Sciatic nerve (tissue), 2 donors: ENCODE results near the gene LRRC52. TPM values are rescaled to one million over a fixed set of nuclear protein-coding genes. Genes with fewer than 3 reads are reported as not detected.
"Not testable (repeated sequence)": the region's sequence is repeated elsewhere in the genome, so short reads cannot be mapped to it uniquely, and the experiment has no call there.

ENCODE experiments used
- ATAC-seq: fragments of 200-7000 bp; cut with Tn5 transposase; one replicate; pipeline ENCODE4 v1.9.1; 2020; ENCODE audit warnings: mild to moderate bottlenecking, moderate library complexity
- DNase-seq: peaks from one replicate; pipeline ENCODE4 v3.0.0-alpha.2; 2020; ENCODE audit warnings: low spot score
- intact Hi-C: fragments of 100-400 bp; cut with DNase I; formaldehyde crosslinking; loops from one replicate; pipeline ENCODE4 v1.14.2; 2022
- total RNA-seq: library from RNA; stranded (reverse); fragmentation: NEBNext Ultra II Directional; extraction: Animal tissue kit (Norgen Biotek cat#: 25700); gene quantifications from one replicate; pipeline ENCODE4 v1.2.1, GENCODE V29; 2021
- donor health status: DM: no; HTN: no; CAD: no.
- donor health status: DM: no; HTN: no; CAD: no.

Gene LRRC52
- total RNA-seq, 1 donor from 2014 or later: not detected

GRCh38 chr1:165575468-165576099, 31.8 kb downstream of the LRRC52 start:
- intact Hi-C loops: no loop called here
- no peak for DNase-seq
- no peak for ATAC-seq

- intact Hi-C loops: no loop called here
- no peak for DNase-seq
Measured at GRCh38 chr1:165576536-165576935, 32.7 kb downstream of the LRRC52 start.

GRCh38 chr1:165577707-165578106, 33.9 kb downstream of the LRRC52 start:
- intact Hi-C loops: no loop called here
- no peak for DNase-seq
- ATAC-seq: no peak

More at GRCh38 chr1:165576536-165576935, 32.7 kb downstream of the LRRC52 start:
- ATAC-seq: no peak

GRCh38 chr1:165580931-165581871, 37.4 kb downstream of the LRRC52 start:
- intact Hi-C loops: no loop called here
- DNase-seq: no peak
- ATAC-seq: no peak

- DNase-seq (no peak), ATAC-seq (no peak)
- intact Hi-C loops: no loop called here
Measured at GRCh38 chr1:165581926-165582325, 38.1 kb downstream of the LRRC52 start.

- DNase-seq (no peak), ATAC-seq (no peak)
- intact Hi-C loops: no loop called here
Measured at GRCh38 chr1:165586398-165586797, 42.6 kb downstream of the LRRC52 start.

GRCh38 chr1:165591391-165591790, 47.6 kb downstream of the LRRC52 start:
- not testable (repeated sequence) for DNase-seq, ATAC-seq
- intact Hi-C loops: loop anchor here (5.0 kb wide), 1 partner anchor 199 kb away; no protein-coding TSS in a partner anchor

- intact Hi-C loops: loop anchor here (5.0 kb wide), 1 partner anchor 201 kb away; no protein-coding TSS in a partner anchor
- ATAC-seq (peak; percentile 66), DNase-seq (peak; percentile 87)
Measured at GRCh38 chr1:165592945-165593823, 49.4 kb downstream of the LRRC52 start.

GRCh38 chr1:165595246-165595938, 51.6 kb downstream of the LRRC52 start:
- DNase-seq: no peak
- no peak for ATAC-seq
- intact Hi-C loops: no loop called here

GRCh38 chr1:165597883-165598675, 54.3 kb downstream of the LRRC52 start:
- ATAC-seq (peak; percentile 99), DNase-seq (peak; percentile 98)
- intact Hi-C loops: no loop called here

GRCh38 chr1:165598676-165599059, 54.9 kb downstream of the LRRC52 start:
- DNase-seq (no peak), ATAC-seq (no peak)
- intact Hi-C loops: no loop called here

- intact Hi-C loops: loop anchor here (10.0 kb wide), 1 partner anchor 314 kb away; no protein-coding TSS in a partner anchor
- ATAC-seq (no peak), DNase-seq (no peak)
Measured at GRCh38 chr1:165600793-165601192, 57.0 kb downstream of the LRRC52 start.

GRCh38 chr1:165603810-165604209, 60.0 kb downstream of the LRRC52 start:
- DNase-seq (no peak), ATAC-seq (no peak)
- intact Hi-C loops: loop anchor here (10.0 kb wide), 1 partner anchor 311 kb away; no protein-coding TSS in a partner anchor

- intact Hi-C loops: loop anchor here (10.0 kb wide), 1 partner anchor 310 kb away; no protein-coding TSS in a partner anchor
- no peak for ATAC-seq
- DNase-seq: no peak
Measured at GRCh38 chr1:165605246-165605645, 61.4 kb downstream of the LRRC52 start.

- intact Hi-C loops: loop anchor here (10.0 kb wide), 1 partner anchor 308 kb away; no protein-coding TSS in a partner anchor
- not testable (repeated sequence) for DNase-seq, ATAC-seq
Measured at GRCh38 chr1:165606676-165607075, 62.9 kb downstream of the LRRC52 start.

- no peak for ATAC-seq
- DNase-seq: no peak
- intact Hi-C loops: no loop called here
Measured at GRCh38 chr1:165610866-165611265, 67.1 kb downstream of the LRRC52 start.

GRCh38 chr1:165612062-165612461, 68.3 kb downstream of the LRRC52 start:
- DNase-seq (no peak), ATAC-seq (no peak)
- intact Hi-C loops: no loop called here
